GM21423 (cell line): ENCODE measurements around the gene KATNA1.
"Not testable (repeated sequence)": the region's sequence is repeated elsewhere in the genome, so short reads cannot be mapped to it uniquely, and the experiment has no call there.

Source experiments
- ATAC-seq: cut with Tn5 transposase; IDR thresholded peaks from one replicate; pipeline ENCODE4 v1.9.1; 2021; ENCODE audit warnings: mild to moderate bottlenecking, moderate library complexity; ENCODE audit not compliant: unreplicated experiment

KATNA1 gene

DNA sequence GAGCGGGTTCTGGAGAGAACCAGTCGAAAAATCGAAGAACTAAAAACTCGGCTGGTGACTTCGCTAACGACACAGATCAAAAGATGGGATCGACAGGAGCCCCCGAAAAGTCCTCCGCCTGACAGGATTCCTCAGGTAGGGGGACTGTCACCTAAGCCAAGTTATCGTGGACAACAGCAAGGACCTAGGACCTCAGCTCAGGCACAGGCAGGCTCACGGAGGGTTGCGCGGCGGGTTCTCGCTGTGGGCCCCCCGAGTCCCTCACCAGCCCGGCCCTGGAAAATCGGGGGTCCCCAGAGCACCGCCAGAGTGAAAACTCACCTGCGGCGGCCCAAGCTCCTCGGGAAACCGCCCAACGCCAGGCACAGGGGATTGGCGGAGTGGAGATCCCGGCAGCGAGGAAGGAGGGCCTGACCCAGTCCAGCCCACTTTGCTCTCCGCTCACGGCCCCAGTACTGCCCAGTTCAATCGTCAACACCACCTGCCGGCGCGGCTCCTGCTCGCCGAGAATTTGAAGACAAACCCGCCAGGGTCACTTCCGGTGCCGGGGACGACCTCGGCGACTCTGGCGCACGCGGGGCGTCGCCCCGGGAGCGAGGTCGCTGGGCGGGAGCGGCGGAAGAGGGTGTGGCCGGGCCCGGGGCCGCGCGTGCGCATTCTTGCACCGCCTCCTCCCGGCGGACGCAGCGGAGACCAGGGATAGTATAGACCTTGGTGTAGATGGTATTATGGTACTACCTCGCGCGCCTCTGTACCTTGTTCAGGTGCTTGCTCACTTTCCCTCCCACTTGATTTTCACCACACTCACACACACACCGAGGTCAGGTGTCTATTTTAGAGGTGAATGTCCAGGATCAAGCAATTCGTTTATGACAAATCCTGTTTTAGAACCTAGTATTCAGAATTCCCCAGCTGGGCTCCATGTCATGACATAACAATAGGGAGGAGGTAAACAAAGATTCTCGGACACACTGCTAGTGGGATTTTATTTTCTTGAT, at the start of gene KATNA1:
Gene KATNA1, minus strand, starts transcription at position 567 of the 998 bp plus-strand sequence. CDS start 10,167 bp downstream, outside the sequence.
- ATAC-seq: peak; percentile 94

DNA sequence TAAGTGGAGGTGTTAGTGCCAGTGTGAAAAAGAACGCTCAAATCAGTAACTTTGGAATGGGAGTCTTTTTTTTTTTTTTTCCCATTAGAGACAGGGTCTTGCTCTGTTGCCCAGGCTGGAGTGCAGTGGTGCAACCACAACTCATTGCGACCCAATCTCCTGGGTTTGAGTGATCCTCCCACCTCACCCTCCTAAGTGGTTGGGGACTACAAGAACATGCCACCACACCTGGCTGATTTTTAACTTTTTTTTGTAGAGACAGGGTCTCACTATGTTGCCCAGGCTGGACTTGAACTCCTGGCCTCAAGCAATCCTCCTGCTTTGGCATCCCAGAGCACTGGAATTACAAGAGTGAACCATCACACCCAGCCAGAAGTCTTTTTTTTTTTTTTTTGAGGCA, 49.7 kb upstream of the KATNA1 start:
- no peak for ATAC-seq

DNA sequence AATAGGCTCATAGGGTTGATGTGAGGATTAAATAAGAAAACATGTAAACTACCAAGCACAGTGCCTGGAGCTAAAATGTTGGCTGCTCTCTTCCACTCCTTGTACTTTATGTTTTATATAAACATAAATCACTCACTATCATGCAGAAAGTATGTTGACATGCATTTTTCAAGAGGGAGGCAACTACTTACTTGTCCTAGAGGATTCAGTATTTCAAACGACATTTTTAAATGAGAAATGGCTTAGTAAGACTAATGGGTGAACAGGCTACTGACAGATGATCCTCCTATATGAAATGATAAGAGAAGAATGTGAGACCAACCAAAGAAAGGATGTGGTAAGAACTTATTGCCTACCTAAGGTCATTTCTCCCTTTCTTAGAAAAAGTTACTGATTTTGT, 48.4 kb upstream of the KATNA1 start:
- ATAC-seq: no peak

DNA sequence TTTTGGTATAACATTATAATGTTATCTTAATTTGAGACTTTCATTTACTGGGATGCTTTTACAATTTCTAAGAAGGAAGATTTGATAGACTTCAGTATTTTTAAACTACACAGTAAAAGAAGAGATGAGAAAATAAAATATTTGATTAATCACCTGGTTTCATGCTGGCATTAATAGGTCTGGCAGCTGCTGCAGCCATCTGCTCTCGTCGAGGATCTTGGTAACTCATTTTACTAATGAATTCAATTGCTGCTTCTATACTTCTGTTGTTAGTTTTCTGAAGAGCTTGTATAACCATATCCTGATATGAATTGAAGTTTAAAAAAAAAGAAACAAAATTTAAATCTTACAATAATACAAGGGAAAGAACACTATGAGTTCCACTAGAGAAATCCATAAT, 46.4 kb upstream of the KATNA1 start:
- ATAC-seq: no peak

DNA sequence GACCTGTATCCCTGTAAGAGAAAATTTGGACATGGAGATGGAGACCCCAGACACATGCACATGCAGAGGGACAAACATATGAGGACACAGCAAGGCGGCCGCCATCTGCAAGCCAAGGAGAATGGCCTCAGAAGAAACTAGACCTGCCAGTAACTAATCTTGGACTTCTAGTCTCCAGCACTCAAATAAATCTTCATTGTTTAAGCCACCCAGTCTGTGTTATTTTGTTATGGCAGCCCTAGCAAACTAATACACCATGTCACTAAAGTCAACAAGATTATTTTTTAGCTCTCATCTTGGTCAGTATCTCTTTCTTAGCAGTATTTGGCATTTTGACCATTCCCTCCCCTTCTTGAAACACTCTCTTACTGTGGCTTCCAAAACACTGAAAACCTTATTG, 42.7 kb upstream of the KATNA1 start:
- no peak for ATAC-seq

DNA sequence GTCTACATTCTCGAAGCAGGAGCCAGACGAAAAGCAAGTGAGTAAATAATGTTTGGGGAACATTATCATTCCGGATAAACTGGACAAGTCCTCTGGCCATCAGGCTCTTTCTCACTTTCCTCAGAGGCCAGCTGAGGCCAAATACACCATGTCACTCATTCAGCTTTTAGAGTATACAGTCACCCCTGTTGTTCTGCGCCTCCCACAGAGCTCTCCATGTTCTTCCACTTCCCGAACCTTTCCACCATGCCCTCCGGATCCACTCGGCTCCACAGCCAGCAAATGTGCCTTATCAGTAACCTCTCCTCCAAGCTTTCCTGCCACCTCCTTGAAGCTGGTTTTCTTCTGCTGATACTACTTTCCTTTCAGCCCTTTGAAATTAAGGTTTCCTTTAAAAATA, 37.7 kb upstream of the KATNA1 start:
- no peak for ATAC-seq

DNA sequence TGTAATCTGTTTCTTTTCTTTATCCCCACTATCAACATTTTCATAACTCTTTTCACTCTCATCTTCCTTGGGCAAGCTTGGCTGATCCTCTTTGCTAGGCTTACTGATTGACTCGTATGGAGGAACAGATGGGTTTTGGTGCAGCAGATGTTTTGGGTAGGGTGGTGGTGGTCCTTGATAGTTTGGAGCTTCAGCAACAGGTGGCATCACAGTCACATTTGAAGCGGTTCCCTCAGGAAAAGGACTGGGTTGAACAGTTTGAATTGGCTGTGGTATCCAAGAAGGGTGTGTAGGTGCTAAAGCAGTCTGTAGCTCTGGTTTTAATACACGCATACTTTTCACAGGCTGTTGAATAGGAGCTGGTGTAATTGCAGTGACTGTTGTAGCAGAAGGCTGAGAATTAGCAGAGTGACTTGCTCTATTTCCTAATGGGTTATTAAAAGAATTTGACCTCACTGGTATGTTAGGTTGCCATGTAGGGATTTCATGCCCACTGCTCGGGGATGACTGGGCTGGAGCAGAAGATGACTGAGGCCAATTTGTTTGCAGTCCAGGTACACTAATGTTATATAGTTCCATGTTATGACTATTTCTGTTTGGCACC, 34.8 kb upstream of the KATNA1 start:
- ATAC-seq: no peak

DNA sequence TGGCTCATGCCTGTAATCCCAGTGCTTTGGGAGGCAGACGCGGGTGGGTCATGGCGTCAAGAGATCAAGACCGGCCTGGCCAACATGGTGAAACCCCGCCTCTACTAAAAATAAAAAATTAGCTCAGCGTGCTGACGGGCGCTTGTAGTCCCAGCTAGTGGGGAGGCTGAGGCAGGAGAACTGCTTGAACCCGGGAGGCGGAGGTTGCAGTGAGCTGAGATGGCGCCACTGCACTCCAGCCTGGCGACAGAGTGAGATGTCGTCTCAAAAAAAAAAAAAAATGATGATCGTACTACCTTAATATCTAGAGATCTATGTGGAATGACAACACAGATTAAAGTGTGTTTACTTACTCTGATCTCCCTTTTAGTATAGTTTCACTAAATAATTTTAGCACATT, 33.3 kb upstream of the KATNA1 start:
- ATAC-seq: not testable (repeated sequence)

DNA sequence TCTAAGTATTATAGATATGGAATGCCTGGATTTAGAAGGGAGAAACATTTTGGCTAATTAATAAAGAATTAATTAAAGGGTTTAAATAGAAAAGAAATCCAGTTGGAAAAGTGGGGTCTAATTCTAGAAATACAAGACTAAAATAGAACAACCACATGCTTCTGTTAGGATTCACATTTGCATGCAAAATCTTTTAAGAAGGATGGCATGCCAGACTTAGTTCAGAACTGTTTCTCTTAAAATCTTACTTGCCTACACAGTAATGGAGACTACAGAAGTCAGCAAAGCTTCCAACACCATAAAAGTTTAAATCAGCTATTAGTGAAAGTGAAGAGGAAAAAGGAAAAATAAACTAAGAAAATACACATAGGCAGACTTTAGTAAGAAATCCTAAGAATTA, 32.7 kb upstream of the KATNA1 start:
- no peak for ATAC-seq

DNA sequence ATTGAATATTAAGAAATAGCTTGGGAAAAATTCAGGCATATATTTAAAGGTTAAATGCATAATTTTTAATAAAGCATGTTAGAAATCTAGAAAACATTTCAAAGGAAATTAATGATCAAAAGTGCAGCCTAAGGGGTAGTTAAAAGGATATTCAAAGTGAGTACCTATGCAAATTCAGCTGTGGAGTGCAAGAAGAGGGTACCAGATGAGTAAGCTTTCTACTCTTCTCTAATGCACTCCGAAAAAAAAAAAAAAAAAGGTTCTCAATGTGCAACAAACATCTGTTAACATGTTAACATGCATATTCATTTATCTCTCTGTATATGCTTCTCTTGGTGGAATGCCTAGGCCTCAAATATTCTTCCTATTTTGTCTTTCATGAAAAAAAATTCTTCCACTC, 32.0 kb upstream of the KATNA1 start:
- ATAC-seq: no peak

DNA sequence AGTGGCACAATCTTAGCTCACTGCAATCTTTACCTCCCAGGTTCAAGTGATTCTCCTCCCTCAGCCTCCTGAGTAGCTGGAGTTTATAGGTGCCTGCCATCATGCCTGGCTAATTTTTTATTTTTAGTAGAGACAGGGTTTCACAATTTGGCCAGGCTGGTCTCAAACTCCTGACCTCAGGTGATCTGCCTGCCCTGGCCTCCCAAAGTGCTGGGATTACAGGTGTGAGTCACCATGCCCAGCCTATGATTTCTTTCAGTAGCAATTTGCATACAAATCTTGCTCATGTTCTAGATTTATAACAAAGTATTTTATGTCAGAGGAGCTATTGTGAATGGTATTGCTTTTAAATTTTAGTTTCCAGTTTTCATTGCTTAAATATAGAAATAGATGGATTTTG, 23.8 kb upstream of the KATNA1 start:
- ATAC-seq: not testable (repeated sequence)

DNA sequence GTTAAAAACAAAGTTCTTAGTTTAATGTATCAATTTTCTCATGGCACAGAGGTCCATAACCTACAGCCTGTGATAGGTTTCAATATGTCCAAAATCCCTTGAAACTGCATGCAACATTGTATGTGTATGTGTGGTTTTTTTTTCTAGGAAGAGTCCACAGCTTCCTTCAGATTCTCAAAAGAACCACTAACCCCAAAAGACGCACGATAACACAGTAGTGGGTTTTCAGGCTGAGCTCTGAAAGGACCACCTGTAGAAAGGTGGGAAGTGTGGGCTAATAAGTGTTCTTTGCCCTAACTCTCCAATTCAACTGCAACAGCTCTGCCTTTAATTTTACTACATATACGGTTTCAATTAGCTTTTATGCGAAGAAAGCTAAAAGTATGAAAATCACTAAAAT, 11.5 kb upstream of the KATNA1 start:
- ATAC-seq: no peak

DNA sequence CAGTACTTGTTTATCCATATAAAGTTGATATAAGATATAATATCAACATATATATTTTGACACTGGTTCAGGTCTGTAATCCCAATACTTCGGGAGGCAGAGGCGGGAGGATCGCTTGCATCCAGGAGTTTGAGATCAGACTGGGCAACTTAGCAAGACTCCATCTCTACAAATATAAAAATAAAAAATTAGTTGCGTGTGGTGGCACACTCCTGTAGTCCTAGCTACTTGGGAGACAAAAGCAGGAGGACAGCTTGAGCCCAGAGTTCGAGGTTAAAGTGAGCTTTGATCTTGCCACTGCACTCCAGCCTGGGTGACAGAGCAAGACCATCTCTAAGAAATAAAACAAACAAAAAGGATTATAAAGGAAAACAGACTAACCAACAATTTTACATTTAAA, 8.9 kb upstream of the KATNA1 start:
- ATAC-seq: no peak

DNA sequence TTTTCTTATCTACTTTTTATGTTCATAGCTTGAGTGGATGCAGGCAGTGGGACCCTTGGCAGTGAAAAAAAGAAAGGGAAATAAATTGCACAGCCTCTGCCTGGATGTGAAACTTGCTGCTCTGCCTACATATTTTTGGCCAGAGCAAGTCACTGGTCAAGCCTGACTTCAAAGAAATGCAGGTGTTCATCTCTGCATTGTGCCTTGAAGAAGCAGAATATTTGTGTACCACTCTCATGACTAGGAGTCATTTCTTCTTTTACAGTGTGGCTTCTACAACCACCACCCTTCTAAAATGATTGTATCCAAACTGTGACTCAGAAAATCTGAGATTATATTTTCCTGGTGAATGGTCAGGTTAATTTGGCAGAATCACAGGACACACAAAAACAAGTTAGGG, 2.5 kb upstream of the KATNA1 start:
- no peak for ATAC-seq

DNA sequence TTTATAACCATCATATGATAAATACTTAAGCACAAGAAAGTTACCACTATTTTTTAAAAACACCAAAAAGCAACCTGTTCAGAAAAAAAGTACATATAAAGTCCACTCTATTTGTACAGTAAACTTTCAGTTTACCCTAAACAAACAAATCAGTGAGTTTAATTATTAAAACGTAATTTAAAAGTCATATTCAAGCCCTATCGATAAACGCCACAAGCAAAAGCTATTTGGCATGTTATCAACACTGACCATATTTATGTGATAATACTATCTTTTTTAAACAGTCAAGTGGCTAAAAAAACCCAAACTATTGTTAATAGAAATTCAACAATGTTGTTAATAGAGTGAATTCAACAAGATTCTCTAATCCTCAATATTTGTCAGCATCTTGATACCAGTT, 1.9 kb downstream of the KATNA1 start:
- no peak for ATAC-seq

DNA sequence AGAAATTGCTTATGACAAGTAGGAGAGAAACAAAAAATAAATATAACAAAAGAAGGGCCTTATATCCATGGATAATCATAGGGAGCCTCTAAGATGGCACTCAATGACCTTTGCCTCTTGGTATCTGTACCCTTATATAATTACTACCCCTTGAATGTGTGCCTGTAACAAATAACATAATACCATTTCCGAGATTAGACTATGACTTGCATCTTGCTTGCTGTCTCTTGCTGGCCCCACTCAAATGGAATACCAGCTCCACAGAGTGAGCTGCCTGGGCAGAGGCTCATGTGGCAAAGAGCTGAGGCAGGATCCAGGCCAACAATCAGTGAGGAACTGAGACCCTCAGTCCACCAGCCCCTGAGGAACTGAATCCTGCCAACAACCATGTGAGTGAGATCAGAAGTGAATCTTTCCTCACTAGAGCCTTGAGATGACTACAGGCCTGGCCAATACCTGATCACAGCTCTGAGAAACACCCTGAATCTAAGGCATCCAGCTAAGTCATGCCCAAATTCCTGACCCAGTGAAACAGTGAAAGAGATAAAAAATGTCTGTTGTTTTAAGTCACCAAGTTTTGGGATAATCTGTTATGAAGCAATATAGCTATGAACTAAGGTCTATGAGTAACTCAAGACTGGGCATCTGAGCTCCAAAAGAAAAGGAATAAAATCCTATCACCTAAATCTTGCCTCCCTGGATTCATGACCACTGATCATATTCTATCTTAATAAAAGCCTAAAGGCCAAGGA, 5.5 kb downstream of the KATNA1 start:
- ATAC-seq: peak; percentile 61

DNA sequence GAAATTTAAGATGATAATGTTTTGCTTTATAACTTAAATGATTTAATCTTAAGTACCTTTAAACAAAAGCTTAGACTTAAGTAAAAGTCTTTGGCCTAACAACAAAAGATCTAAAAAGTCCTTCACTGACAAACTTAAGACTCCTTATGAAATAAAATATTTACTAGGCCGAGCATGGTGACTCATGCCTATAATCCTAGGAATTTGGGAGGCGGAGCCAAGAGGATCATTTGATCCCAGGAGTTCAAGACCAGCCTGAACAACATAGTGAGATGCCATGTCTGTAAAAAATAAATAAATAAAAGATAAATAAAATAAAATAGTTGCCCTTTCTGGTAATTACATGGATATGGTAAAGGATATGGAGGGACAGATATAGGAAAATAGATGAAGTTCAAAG, 12.4 kb downstream of the KATNA1 start:
- no peak for ATAC-seq

DNA sequence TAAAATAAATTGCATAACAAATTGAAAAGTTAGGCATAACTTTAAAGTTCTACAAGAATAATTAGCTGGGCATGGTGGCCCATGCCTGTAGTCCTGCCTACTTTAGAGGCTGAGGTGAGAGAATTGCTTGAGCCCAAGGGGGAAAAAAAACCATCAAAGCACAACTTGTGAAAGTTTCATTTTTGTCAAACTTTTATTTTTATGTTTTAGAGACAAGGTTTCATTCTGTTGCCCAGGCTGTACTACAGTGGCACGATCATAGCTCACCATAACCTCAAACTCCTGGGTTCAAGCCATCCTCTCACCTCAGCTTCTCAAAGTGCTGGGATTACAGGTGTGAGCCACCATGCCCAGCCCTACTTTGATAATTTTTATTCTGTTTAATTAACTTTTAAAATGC, 14.2 kb downstream of the KATNA1 start:
- ATAC-seq: no peak

DNA sequence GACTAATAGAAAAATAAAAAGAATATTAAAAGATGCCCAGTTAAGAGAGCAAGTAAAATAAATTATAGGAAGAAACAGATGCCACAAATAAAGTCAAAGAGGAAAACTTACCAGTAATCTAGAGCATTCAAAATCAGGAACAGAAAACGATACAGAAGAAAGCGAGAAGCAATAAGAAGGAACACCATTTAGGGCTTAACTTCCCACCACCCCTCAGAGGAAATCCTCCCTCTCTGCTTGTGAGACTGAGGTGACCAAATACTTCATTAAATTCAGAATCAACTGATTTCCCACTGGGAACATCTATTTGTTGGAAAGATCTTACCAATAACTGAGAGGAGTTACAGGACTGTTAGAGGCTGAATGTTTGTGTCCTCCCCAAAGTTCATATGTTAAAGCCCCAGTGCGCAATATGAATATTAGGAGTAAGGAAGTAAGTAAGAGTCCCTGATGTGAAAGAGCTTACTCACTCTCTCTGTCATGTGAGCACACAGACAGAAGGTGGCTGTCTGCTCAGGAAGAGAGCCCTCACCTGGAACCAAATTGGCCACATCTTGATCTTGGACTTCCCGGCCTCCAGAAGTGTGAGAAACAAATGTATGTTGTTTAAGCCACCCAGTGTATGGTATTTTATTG, 19.5 kb downstream of the KATNA1 start:
- ATAC-seq: peak; percentile 80

DNA sequence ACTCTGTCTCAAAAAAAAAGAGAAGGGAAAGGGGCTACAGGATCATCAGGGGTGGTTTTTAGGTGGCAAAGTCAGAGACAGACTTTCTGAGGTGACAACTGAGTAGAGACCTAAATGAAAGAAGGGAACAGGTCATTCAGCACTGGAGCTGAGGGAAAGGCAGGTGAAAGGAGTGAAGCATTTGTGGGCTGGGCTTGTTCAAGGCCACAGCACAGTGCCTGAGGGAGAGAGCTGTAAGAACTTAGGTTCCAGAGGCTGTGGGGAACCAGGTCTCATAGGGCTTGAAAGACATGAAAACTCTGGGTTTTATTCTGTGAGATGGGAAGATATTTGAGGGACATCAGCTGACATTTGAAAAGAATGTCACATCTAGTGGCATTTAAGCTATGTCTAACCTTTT, 20.8 kb downstream of the KATNA1 start:
- ATAC-seq: no peak

DNA sequence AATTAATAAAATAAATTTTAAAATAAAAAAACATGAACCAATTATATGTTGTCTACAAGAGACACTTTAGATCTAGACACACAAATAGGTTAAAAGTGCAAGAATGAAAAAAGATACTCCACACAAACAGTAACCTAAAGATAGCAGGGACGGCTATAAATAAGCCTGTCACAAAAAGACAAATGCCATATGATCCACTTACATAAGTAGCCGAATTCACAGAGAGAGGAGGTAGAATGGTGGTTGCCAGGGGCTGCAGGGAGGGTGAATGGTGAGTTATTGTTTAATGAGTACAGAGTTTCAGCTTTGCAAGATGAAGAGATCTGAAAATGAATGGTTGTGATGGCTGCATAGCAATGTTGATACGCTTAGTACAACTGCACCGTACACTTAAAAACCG, 32.7 kb downstream of the KATNA1 start:
- ATAC-seq: no peak
